Hepatocyte (in vitro differentiated cells): Measurements from ENCODE around the gene PHACTR1. TPM values are rescaled to one million over a fixed set of nuclear protein-coding genes. Genes with fewer than 3 reads are reported as not detected.

Experiments
- DNase-seq: peaks from one replicate; pipeline ENCODE4 v3.0.0-alpha.2; 2016; ENCODE audit warnings: low spot score
- H2AFZ ChIP-seq: fragments of 200-600 bp; sonication (generic); 2 replicates; pipeline ENCODE4 v1.6.0; 2016; ENCODE audit warnings: antibody characterized with exemption, mild to moderate bottlenecking
- H3K27ac ChIP-seq: fragments of 200-600 bp; sonication (generic); 2 replicates; pipeline ENCODE4 v1.5.1; 2016; ENCODE audit warnings: mild to moderate bottlenecking
- H3K27me3 ChIP-seq: fragments of 200-600 bp; sonication (generic); 2 replicates; pipeline ENCODE4 v1.6.1; 2016
- H3K36me3 ChIP-seq: fragments of 200-600 bp; sonication (generic); replicated peaks from 2 replicates; pipeline ENCODE4 v1.5.1; 2016; ENCODE audit warnings: low read depth; ENCODE audit not compliant: insufficient read depth
- H3K4me1 ChIP-seq: fragments of 200-600 bp; sonication (generic); 2 replicates; pipeline ENCODE4 v1.5.1; 2016; ENCODE audit warnings: mild to moderate bottlenecking, moderate library complexity; ENCODE audit not compliant: insufficient read depth
- H3K4me2 ChIP-seq: fragments of 200-600 bp; sonication (generic); 2 replicates; pipeline ENCODE4 v1.6.0; 2016
- H3K4me3 ChIP-seq: fragments of 200-600 bp; sonication (generic); 2 replicates; pipeline ENCODE4 v1.5.1; 2016; ENCODE audit warnings: mild to moderate bottlenecking
- H3K79me2 ChIP-seq: fragments of 200-600 bp; sonication (generic); 2 replicates; pipeline ENCODE4 v1.6.0; 2017; ENCODE audit warnings: mild to moderate bottlenecking
- H3K9me2 ChIP-seq: fragments of 200-600 bp; sonication (generic); replicated peaks from 2 replicates; pipeline ENCODE4 v1.6.0; 2017; ENCODE audit warnings: mild to moderate bottlenecking; ENCODE audit not compliant: insufficient read depth
- H3K9me3 ChIP-seq: fragments of 200-600 bp; sonication (generic); 2 replicates; pipeline ENCODE4 v1.5.1; 2016; ENCODE audit warnings: low read depth, mild to moderate bottlenecking
- H4K20me1 ChIP-seq: fragments of 200-600 bp; sonication (generic); 2 replicates; pipeline ENCODE4 v1.6.0; 2016; ENCODE audit warnings: mild to moderate bottlenecking; ENCODE audit not compliant: insufficient read depth, poor library complexity, severe bottlenecking
- CTCF ChIP-seq: fragments of 200-600 bp; sonication (generic); IDR thresholded peaks from 2 replicates; pipeline ENCODE4 v1.5.1; 2016; ENCODE audit warnings: antibody characterized with exemption, mild to moderate bottlenecking; ENCODE audit not compliant: poor library complexity
- EZH2 ChIP-seq: fragments of 200-600 bp; sonication (generic); IDR thresholded peaks from 2 replicates; pipeline ENCODE4 v1.6.1; 2016; ENCODE audit warnings: antibody characterized with exemption, mild to moderate bottlenecking, borderline replicate concordance
- EZH2phosphoT487 ChIP-seq: fragments of 200-600 bp; sonication (generic); IDR thresholded peaks from one replicate; pipeline ENCODE4 v1.6.1; 2018; ENCODE audit warnings: antibody characterized with exemption, mild to moderate bottlenecking, low read depth, moderate library complexity; ENCODE audit not compliant: unreplicated experiment, severe bottlenecking
- WGBS: methylation state at CpG from one replicate; pipeline ENCODE4 v1.1.6; 2016; ENCODE audit warnings: low lambda C conversion rate; ENCODE audit errors: missing lambda C conversion rate; 5-methylcytosine and 5-hydroxymethylcytosine counted together
- polyA plus RNA-seq: library from polyadenylated mRNA; unstranded; fragments of >200 nt; fragmentation: Nextera tagmentation; extraction: Ambion mirVana; gene quantifications from 2 replicates; pipeline ENCODE4 v1.2.1, GENCODE V29; 2016
- total RNA-seq: library from RNA; depleted of rRNA; stranded (reverse); fragments of >200 nt; gene quantifications from 2 replicates; pipeline ENCODE4 v1.2.3, GENCODE V29; 2014

Gene PHACTR1
- total and polyA plus RNA-seq, 2 experiments from 2014 or later: 3.0 to 4.3 TPM

DNA sequence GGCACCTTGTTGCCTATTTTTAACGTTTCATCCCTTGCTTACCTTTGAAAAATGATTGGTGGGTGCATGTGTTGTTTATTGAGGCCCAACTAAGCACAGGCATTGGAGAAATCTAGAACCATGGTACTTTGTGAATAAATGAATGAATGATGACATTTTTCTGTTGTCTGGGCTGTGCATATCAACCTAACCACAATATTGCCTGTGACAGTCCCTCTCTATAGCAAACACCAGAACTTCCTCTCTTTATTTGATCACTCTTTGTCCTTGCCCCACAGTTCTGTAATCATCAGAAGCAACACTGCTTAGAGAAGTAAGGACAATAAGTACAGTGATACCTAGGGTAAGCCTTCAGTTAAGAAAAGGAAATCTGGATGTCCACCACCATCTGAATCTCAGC, 536.7 kb downstream of the PHACTR1 start:
- Histone ChIP-seq H3K36me3 (no peaks in the 10 kb centered on the region), H3K79me2 (no peaks in the 10 kb centered on the region), H3K4me3 (no peak overlapping the region), H3K4me2 (no peak overlapping the region), H4K20me1 (no peaks in the 10 kb centered on the region), H3K27ac (no peak overlapping the region), H3K9me2 (no peaks in the 10 kb centered on the region), H3K27me3 (no peaks in the 10 kb centered on the region), H3K4me1 (no peaks in the 10 kb centered on the region), H2AFZ (no peak overlapping the region), H3K9me3 (no peaks in the 10 kb centered on the region)
- TF ChIP-seq EZH2phosphoT487: no peak
- TF ChIP-seq EZH2: no peak
- TF ChIP-seq CTCF: no peak
- DNase-seq: no peak
- 85% methylated on average over 1 of the region's 1 CpG for WGBS

DNA sequence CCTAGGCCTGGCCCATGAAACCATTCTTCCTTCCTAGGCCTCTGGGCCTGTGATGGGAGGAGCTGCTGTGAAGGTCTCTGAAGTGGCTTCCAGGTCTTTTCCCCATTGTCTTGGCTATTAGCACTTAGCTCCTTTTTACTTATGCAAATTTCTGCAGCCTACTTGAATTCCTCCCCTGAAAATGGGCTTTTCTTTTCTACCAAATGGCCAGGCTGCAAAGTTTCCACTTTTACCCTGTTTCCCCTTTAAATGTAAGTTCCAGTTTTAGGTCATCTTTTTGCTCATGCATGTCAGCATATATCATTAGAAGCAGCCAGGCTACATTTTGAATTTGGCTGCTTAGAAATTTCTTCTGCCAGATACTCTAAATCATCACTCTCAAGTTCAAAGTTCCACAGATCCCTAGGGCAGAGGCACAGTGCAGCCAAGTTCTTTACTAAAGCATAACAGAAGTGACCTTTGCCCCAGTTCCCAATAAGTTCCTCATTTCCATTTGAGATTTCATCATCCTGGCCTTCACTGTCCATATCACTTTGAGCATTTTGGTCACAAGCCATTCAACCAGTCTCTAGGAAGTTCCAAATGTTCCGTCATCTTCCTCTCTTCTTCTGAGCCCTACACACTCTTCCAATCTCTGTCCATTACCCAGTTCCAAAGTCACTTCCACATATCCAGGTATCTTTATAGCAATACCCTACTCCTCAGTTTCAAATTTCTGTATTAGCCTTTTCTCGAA, 539.9 kb downstream of the PHACTR1 start:
- no peaks in the 10 kb centered on the region for H3K9me2 ChIP-seq
- H3K4me1 ChIP-seq: no peaks in the 10 kb centered on the region
- no peak for DNase-seq
- no peaks in the 10 kb centered on the region for H3K79me2 ChIP-seq
- no peaks in the 10 kb centered on the region for H3K27me3 ChIP-seq
- no peak overlapping the region for H2AFZ ChIP-seq
- 95% methylated on average over 2 of the region's 2 CpGs for WGBS
- H3K4me2 ChIP-seq: no peak overlapping the region
- H3K27ac ChIP-seq: peak overlapping the region; percentile 46
- TF ChIP-seq EZH2 (no peak), EZH2phosphoT487 (no peak), CTCF (no peak)
- no peaks in the 10 kb centered on the region for H3K9me3 ChIP-seq
- H3K4me3 ChIP-seq: no peak overlapping the region
- no peaks in the 10 kb centered on the region for H4K20me1 ChIP-seq
- no peaks in the 10 kb centered on the region for H3K36me3 ChIP-seq

DNA sequence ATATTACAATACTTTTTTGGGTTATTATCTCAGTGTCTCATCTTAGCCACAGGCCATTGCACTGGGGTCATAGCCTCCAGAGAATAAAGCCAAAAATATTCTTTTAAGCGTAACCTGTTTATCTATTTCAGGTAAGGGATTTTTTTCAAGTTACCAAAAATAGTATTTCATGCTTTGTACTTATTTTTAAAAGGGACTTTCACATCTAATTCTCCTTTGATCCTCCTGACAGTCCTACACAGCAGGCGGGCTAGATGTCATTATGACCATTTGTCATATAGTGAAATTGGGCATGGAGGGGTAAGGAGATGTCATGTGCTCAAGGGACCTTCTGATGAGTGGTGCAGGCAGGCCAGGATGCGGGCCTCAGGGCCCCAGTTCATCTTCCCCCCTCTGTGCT, 542.8 kb downstream of the PHACTR1 start:
- Histone ChIP-seq H3K4me2 (no peak overlapping the region), H2AFZ (no peak overlapping the region), H3K27ac (no peak overlapping the region), H3K36me3 (no peaks in the 10 kb centered on the region), H3K9me2 (no peaks in the 10 kb centered on the region), H3K27me3 (no peaks in the 10 kb centered on the region), H3K4me1 (no peaks in the 10 kb centered on the region), H4K20me1 (no peaks in the 10 kb centered on the region), H3K9me3 (no peaks in the 10 kb centered on the region), H3K79me2 (no peaks in the 10 kb centered on the region), H3K4me3 (no peak overlapping the region)
- DNase-seq: no peak
- no peak for TF ChIP-seq CTCF
- 96% methylated on average over 3 of the region's 3 CpGs for WGBS
